CD14-positive monocyte (primary cell): ENCODE measurements around the gene P2RX3. TPM values are rescaled to one million over a fixed set of nuclear protein-coding genes. Genes with fewer than 3 reads are reported as not detected.

ENCODE experiments used
- DNase-seq, 3 donors: peaks; one replicate each; pipeline ENCODE4 v3.0.0-alpha.2; 2011 to 2022
- H2AFZ ChIP-seq: 2 replicates; pipeline ENCODE4 v1.6.0; 2012; ENCODE audit warnings: mild to moderate bottlenecking, low read depth, low read length, inconsistent platforms; ENCODE audit not compliant: insufficient read depth, poor library complexity, severe bottlenecking
- H3K27ac ChIP-seq, 2 donors: 1 replicate in 1 of 2; 2 replicates in 1 of 2; pipeline ENCODE4 v1.5.1; 2012 to 2013; ENCODE audit warnings: low read length in 2 of 2, control low read depth in 1 of 2, inconsistent platforms in 1 of 2, low read depth in 1 of 2, mild to moderate bottlenecking in 1 of 2
- H3K27me3 ChIP-seq, 2 donors: one replicate each; pipeline versions ENCODE4 v1.6.0 to v1.6.1; 2011 to 2013; ENCODE audit warnings: low read length in 2 of 2; ENCODE audit not compliant: control insufficient read depth in 2 of 2, insufficient read depth in 2 of 2
- H3K36me3 ChIP-seq, 2 donors: replicated peaks in 1 of 2; 1 replicate in 1 of 2; 2 replicates in 1 of 2; pipeline versions ENCODE4 v1.5.1 to v1.6.1; 2012 to 2013; ENCODE audit warnings: low read length in 2 of 2, control low read depth in 1 of 2, inconsistent platforms in 1 of 2, mild to moderate bottlenecking in 1 of 2; ENCODE audit not compliant: insufficient read depth in 2 of 2, control insufficient read depth in 1 of 2
- H3K4me1 ChIP-seq, 2 donors: 1 replicate in 1 of 2; 2 replicates in 1 of 2; pipeline versions ENCODE4 v1.5.1 to v1.6.1; 2012 to 2013; ENCODE audit warnings: low read length in 2 of 2, control low read depth in 1 of 2, inconsistent platforms in 1 of 2, mild to moderate bottlenecking in 1 of 2, moderate library complexity in 1 of 2; ENCODE audit not compliant: insufficient read depth in 2 of 2, control insufficient read depth in 1 of 2
- H3K4me2 ChIP-seq: replicated peaks from 2 replicates; pipeline ENCODE3; 2012; ENCODE audit warnings: low read length, moderate library complexity, mild to moderate bottlenecking; ENCODE audit not compliant: poor library complexity, severe bottlenecking; ENCODE audit errors: extremely low read depth
- H3K4me3 ChIP-seq, 3 experiments: fragments of 200-600 bp in 1 of 3; sonication (generic) in 1 of 3; replicated peaks in 1 of 3; 1 replicate in 2 of 3; 2 replicates in 1 of 3; pipeline ENCODE4 v1.5.1; 2011 to 2013; ENCODE audit warnings: low read length in 3 of 3, mild to moderate bottlenecking in 3 of 3, control low read depth in 2 of 3, low read depth in 2 of 3, inconsistent platforms in 1 of 3, moderate library complexity in 1 of 3
- H3K79me2 ChIP-seq: 2 replicates; pipeline ENCODE4 v1.6.0; 2012; ENCODE audit warnings: mild to moderate bottlenecking, control low read depth, inconsistent platforms, low read length, moderate library complexity; ENCODE audit not compliant: insufficient read depth
- H3K9ac ChIP-seq: 2 replicates; pipeline ENCODE4 v1.6.0; 2017; ENCODE audit warnings: low read length, mild to moderate bottlenecking; ENCODE audit not compliant: insufficient read depth, poor library complexity, severe bottlenecking
- H3K9me3 ChIP-seq, 2 donors: replicated peaks in 1 of 2; 1 replicate in 1 of 2; 2 replicates in 1 of 2; pipeline versions ENCODE4 v1.5.1 to v1.6.1; 2012 to 2013; ENCODE audit warnings: low read length in 2 of 2, control low read depth in 1 of 2; ENCODE audit not compliant: control insufficient read depth in 1 of 2, insufficient read depth in 1 of 2
- H4K20me1 ChIP-seq: 2 replicates; pipeline ENCODE4 v1.6.0; 2012; ENCODE audit warnings: mild to moderate bottlenecking, low read length, control low read depth, moderate library complexity; ENCODE audit not compliant: insufficient read depth
- H3K27ac Mint-ChIP-seq, 7 donors: one replicate each; pipeline ENCODE4 v1.8.0; 2020; ENCODE audit warnings: mild to moderate bottlenecking in 7 of 7, mixed read lengths in 7 of 7, moderate library complexity in 6 of 7, inconsistent platforms in 2 of 7
- H3K27me3 Mint-ChIP-seq, 3 donors: one replicate each; pipeline ENCODE4 v1.8.0; 2021 to 2022; ENCODE audit warnings: low read depth in 3 of 3, mild to moderate bottlenecking in 3 of 3, mixed read lengths in 3 of 3, moderate library complexity in 3 of 3, inconsistent platforms in 1 of 3
- H3K36me3 Mint-ChIP-seq, 2 donors: one replicate each; pipeline ENCODE4 v1.8.0; 2020; ENCODE audit warnings: mixed read lengths in 2 of 2, inconsistent platforms in 1 of 2, mild to moderate bottlenecking in 1 of 2
- H3K4me1 Mint-ChIP-seq: one replicate; pipeline ENCODE4 v1.8.0; 2020; ENCODE audit warnings: mild to moderate bottlenecking, mixed read lengths
- H3K4me3 Mint-ChIP-seq, 2 donors: one replicate each; pipeline ENCODE4 v1.8.0; 2020; ENCODE audit warnings: mild to moderate bottlenecking in 2 of 2, mixed read lengths in 2 of 2, moderate library complexity in 1 of 2
- H3K9me3 Mint-ChIP-seq, 7 donors: one replicate each; pipeline ENCODE4 v1.8.0; 2020 to 2022; ENCODE audit warnings: mixed read lengths in 7 of 7, mild to moderate bottlenecking in 6 of 7, moderate library complexity in 6 of 7, inconsistent platforms in 2 of 7
- CTCF ChIP-seq: fragments of 200-600 bp; IDR thresholded peaks from one replicate; pipeline ENCODE4 v1.8.0; 2022; ENCODE audit warnings: antibody characterized with exemption, mild to moderate bottlenecking
- WGBS: methylation state at CpG from one replicate; pipeline ENCODE4 v1.1.5; 2013; ENCODE audit warnings: missing lambda C conversion rate; ENCODE audit not compliant: insufficient coverage; 5-methylcytosine and 5-hydroxymethylcytosine counted together
- intact Hi-C, 2 donors: fragments of 100-400 bp; cut with micrococcal nuclease; formaldehyde crosslinking; loops; one replicate each; pipeline versions ENCODE4 v1.15.0 to v1.15.1; 2023
- polyA plus RNA-seq, 3 donors: library from polyadenylated mRNA; depleted of rRNA in 1 of 3; unstranded in 2 of 3; stranded (reverse) in 1 of 3; fragments of 300-500 nt in 2 of 3; fragments of >200 nt in 1 of 3; fragmentation: Illumina TruSeq in 2 of 3; gene quantifications; 1 replicate in 2 of 3; 2 replicates in 1 of 3; pipeline ENCODE4 v1.2.3, GENCODE V29; 2012 to 2021

The P2RX3 gene
- polyA plus RNA-seq, 3 donors = not detected

GRCh38 chr11:57406337-57406904 is 68.3 kb downstream of the P2RX3 start:
- 0% methylated on average over 1 of the region's 4 CpGs for WGBS
- H3K4me2 ChIP-seq = peak overlapping the region; percentile 38
- H3K9ac ChIP-seq = no peak overlapping the region
- Mint-ChIP-seq H3K9me3 (peaks cover 4 to 17% (median 9%) of the 10 kb centered on the region in 7 donors), H3K4me3 (no peak overlapping the region), H3K36me3 (peaks cover 57 to 61% of the 10 kb centered on the region in 2 donors), H3K4me1 (peaks cover 34% of the 10 kb centered on the region), H3K27ac (peak overlapping the region; percentile 35 to 91 (median 77)), H3K27me3 (peaks cover 0 to 3% (median 2%) of the 10 kb centered on the region in 3 donors)
- peak overlapping the region in 1 of 2 donors; percentile 63 for H3K27ac ChIP-seq
- intact Hi-C loops = no loop called here
- peaks cover 12% of the 10 kb centered on the region for H3K79me2 ChIP-seq
- peaks cover 46 to 58% of the 10 kb centered on the region in 2 donors for H3K36me3 ChIP-seq
- TF ChIP-seq CTCF = no peak
- peaks cover 59% of the 10 kb centered on the region for H4K20me1 ChIP-seq
- H3K27me3 ChIP-seq = no peaks in the 10 kb centered on the region
- peaks cover 0 to 9% of the 10 kb centered on the region in 2 donors for H3K9me3 ChIP-seq
- no peak overlapping the region for H2AFZ ChIP-seq
- DNase-seq = peak; percentile 53 to 89 (median 72)
- H3K4me3 ChIP-seq = peak overlapping the region in 1 of 3 experiments; percentile 2
- H3K4me1 ChIP-seq = peaks cover 25 to 26% of the 10 kb centered on the region in 2 donors

GRCh38 chr11:57407010-57407920 is 69.1 kb downstream of the P2RX3 start:
- peaks cover 4 to 17% (median 9%) of the 10 kb centered on the region in 7 donors for H3K9me3 Mint-ChIP-seq
- Histone ChIP-seq H3K36me3 (peaks cover 54 to 65% of the 10 kb centered on the region in 2 donors), H3K4me3 (peak overlapping the region in 1 of 3 experiments; percentile 2), H3K9ac (no peak overlapping the region), H3K79me2 (peaks cover 12% of the 10 kb centered on the region), H3K27me3 (no peaks in the 10 kb centered on the region), H3K9me3 (peaks cover 0 to 9% of the 10 kb centered on the region in 2 donors), H3K4me1 (peaks cover 25 to 26% of the 10 kb centered on the region in 2 donors), H4K20me1 (peaks cover 61% of the 10 kb centered on the region), H2AFZ (no peak overlapping the region), H3K4me2 (no peak overlapping the region), H3K27ac (peak overlapping the region; percentile 7 to 63)
- H3K36me3 Mint-ChIP-seq = peaks cover 64 to 68% of the 10 kb centered on the region in 2 donors
- no peak overlapping the region for H3K4me3 Mint-ChIP-seq
- no peak for TF ChIP-seq CTCF
- peaks cover 0 to 3% (median 2%) of the 10 kb centered on the region in 3 donors for H3K27me3 Mint-ChIP-seq
- intact Hi-C loops = no loop called here
- 88% methylated on average over 8 of the region's 9 CpGs for WGBS
- H3K4me1 Mint-ChIP-seq = peaks cover 34% of the 10 kb centered on the region
- peak overlapping the region; percentile 3 to 91 (median 77) for H3K27ac Mint-ChIP-seq
- no peak for DNase-seq
